ENCODE measurements around the gene TSACC. TPM values are rescaled to one million over a fixed set of nuclear protein-coding genes. Genes with fewer than 3 reads are reported as not detected.

Gene TSACC
- total RNA-seq, 2 donors from 2014 or later: not detected

DNA sequence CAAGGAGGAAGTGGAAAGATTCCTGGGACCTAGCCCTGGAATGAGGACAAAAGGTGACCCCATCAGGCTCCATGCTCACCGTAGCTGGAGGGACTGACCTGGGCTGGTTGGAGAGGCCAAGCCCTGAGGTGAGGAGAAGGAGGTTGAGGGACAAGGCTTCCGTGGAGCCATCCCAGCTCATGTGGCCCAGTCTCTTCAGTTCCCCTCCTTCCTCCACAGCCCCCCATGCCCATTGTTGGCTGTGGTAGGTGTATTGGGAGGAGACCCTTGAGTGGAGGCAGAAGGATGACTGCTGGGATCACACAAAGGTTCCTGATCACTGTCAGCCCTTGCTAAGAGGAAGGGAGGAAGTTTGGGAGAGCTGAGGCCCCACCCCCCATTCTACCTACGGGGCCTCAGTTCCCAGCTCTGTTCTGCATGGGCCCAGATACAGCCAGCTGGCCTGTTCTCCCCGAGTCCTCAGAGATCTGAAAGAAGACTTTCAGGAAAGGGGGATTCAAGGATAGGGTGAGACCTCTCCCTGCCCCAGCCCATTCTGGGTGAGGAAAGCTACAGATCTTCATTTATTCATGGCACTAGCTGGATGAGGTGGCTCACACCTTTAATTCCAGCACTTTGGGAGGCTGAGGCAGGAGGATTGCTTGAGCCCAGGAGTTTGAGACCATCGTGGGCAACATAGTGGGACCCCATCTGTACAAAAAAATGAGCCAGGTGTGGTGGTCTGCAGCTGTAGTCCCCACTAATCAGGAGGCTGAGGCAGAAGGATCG is 48.0 kb downstream of the TSACC start:
- TF ChIP-seq, protein P1, sequence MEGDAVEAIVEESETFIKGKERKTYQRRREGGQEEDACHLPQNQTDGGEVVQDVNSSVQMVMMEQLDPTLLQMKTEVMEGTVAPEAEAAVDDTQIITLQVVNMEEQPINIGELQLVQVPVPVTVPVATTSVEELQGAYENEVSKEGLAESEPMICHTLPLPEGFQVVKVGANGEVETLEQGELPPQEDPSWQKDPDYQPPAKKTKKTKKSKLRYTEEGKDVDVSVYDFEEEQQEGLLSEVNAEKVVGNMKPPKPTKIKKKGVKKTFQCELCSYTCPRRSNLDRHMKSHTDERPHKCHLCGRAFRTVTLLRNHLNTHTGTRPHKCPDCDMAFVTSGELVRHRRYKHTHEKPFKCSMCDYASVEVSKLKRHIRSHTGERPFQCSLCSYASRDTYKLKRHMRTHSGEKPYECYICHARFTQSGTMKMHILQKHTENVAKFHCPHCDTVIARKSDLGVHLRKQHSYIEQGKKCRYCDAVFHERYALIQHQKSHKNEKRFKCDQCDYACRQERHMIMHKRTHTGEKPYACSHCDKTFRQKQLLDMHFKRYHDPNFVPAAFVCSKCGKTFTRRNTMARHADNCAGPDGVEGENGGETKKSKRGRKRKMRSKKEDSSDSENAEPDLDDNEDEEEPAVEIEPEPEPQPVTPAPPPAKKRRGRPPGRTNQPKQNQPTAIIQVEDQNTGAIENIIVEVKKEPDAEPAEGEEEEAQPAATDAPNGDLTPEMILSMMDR (IDR thresholded peaks at IDR 0.05): no peak
- no peak for TF ChIP-seq POLR2A (IDR thresholded peaks at IDR 0.05)
- Histone ChIP-seq H3K27me3 (peaks cover 0 to 10% of the 10 kb centered on the region in 2 donors), H3K9me3 (no peaks in the 10 kb centered on the region), H3K4me3 (no peak overlapping the region), H3K27ac (no peak overlapping the region), H3K36me3 (replicated peaks in 1 of 2; ENCODE audit: insufficient read depth in 1 of 2, low read depth in 2 of 2) (no peaks in the 10 kb centered on the region), H3K4me1 (peaks cover 5% of the 10 kb centered on the region)
- intact Hi-C loops (cut with DNase I): no loop called here
- ATAC-seq (no peak), DNase-seq (no peak)
- 59% methylated on average over 6 of the region's 6 CpGs for WGBS, 2 donors

DNA sequence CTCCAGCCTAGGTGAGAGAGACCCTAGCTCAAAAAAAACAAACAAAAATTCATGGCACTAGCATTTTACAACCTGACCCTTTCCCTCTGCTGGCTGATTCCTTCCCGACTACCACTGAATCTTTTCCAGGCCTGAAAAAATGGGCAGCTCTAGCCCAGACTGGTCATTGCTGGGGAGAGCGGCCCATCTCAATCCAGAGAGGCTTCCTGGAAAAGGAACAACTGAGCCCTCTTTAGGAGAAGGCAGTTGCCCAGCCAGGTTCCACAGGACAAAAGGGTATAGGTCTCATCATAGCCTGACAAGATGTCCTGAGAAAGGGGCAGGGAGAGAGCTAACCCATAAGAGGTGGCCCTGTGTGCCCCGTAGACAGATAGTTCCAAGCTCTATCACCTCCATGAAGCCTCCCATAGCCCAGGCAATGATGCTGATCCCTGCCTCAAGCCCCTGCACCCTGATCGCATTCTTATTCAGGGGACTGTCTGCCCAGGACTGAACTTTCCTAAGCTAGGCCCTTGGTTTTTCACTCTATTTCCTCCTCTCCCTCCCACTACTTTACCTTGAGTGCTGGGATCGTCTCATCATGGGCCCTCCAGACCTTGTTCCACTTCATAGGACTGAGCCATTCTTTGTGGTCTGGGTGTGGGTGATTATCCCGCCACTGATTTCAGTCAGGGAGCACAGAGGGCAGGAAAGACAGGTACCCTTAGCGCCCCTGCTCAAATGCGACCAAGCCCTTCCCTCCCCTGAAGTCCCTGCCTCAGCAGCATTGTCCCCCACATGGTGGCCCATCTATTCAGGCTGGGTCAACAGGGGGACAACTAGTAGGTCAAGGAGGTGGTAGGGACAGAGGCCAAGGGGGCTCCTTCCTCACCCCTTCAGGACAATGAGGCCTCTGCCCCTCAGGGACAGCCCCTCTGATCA is 48.9 kb downstream of the TSACC start:
- no peak for ATAC-seq
- H3K4me3 ChIP-seq: no peak overlapping the region
- TF ChIP-seq, protein P1 (IDR thresholded peaks at IDR 0.05): no peak
- TF ChIP-seq POLR2A (IDR thresholded peaks at IDR 0.05): no peak
- no peaks in the 10 kb centered on the region for H3K9me3 ChIP-seq
- 71 to 72% methylated on average over 8 of the region's 8 CpGs for WGBS, 2 donors
- peaks cover 0 to 10% of the 10 kb centered on the region in 2 donors for H3K27me3 ChIP-seq
- intact Hi-C loops (cut with DNase I): no loop called here
- no peak for DNase-seq
- H3K4me1 ChIP-seq: peaks cover 5% of the 10 kb centered on the region
- H3K27ac ChIP-seq: no peak overlapping the region
- no peaks in the 10 kb centered on the region for H3K36me3 ChIP-seq (replicated peaks in 1 of 2; ENCODE audit: insufficient read depth in 1 of 2, low read depth in 2 of 2)

DNA sequence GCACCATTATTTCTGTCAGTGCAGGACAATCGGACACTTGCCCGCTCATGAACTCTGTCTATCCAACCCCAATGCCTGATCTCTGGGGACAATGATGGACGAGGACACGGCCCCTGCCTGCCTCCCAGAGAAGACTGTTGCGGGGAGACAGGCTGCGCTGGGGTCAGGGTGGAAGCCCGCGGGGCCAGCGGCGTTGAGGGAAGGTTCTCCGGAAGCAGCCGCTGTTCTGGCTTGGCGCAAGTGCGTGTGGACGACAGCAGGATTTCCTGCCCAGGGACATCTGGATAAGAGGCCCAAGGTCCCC is 49.5 kb downstream of the TSACC start:
- intact Hi-C loops (cut with DNase I): no loop called here
- H3K27ac ChIP-seq: no peak overlapping the region
- H3K9me3 ChIP-seq: no peaks in the 10 kb centered on the region
- DNase-seq (no peak), ATAC-seq (no peak)
- peaks cover 5% of the 10 kb centered on the region for H3K4me1 ChIP-seq
- no peak overlapping the region for H3K4me3 ChIP-seq
- H3K27me3 ChIP-seq: peaks cover 0 to 10% of the 10 kb centered on the region in 2 donors
- TF ChIP-seq, protein P1 (IDR thresholded peaks at IDR 0.05): no peak
- no peak for TF ChIP-seq POLR2A (IDR thresholded peaks at IDR 0.05)
- 19 to 41% methylated on average over 6 to 15 of the region's 15 CpGs for WGBS, 2 donors
- H3K36me3 ChIP-seq (replicated peaks in 1 of 2; ENCODE audit: insufficient read depth in 1 of 2, low read depth in 2 of 2): no peaks in the 10 kb centered on the region

DNA sequence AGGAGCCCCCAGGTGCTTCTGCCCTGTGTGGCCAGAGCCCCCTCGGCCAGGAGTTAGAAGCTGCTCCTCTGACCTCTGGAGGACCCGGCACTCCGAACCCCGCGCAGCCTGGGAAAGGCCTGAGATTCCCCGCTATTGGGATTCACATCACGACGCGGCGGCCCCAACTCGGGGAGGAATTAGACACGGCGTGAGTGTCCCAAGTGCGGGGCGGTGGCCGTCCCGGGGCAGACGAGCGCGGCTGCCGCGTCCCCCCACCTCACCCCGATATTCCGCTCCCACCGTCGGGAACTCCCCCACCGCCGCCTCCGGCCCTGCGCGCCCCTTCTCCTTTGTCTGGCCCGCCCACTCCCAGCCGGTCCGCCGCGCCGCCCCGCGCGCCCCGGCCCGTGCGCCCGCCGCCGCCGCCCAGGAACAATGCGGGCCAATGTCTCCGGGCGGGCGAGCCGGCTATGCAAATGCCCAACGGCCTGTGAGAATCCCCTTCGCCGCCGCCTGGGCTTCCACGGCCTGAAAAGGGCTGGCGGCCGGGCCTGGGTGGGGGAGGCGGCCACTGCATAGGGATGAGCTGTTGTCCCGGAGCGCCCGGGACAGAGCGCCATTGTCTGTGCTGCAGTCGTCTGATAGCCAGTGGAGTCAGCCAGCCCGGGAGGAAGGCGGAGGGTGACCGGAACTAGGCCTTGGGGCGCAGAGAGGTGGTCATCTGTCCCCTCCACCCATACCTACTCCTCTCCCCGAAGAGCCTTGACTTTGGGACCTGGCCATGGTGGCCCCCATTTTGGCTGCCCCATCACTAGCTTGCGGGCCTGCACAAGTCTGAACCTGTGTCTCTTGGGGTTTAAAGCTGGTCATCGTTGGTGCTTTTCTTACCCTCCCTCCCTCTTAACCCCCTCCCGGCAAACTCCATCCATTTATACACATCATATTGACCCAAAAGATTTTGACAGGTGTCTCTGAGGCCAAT is 50.1 kb downstream of the TSACC start:
- H3K4me1 ChIP-seq: peaks cover 5% of the 10 kb centered on the region
- no peaks in the 10 kb centered on the region for H3K36me3 ChIP-seq (replicated peaks in 1 of 2; ENCODE audit: insufficient read depth in 1 of 2, low read depth in 2 of 2)
- TF ChIP-seq, protein P1 (IDR thresholded peaks at IDR 0.05): no peak
- intact Hi-C loops (cut with DNase I): no loop called here
- H3K4me3 ChIP-seq: no peak overlapping the region
- no peak for ATAC-seq
- no peak for DNase-seq
- H3K9me3 ChIP-seq: no peaks in the 10 kb centered on the region
- no peak overlapping the region for H3K27ac ChIP-seq
- 19 to 36% methylated on average over 18 to 44 of the region's 73 CpGs for WGBS, 2 donors
- peaks cover 0 to 10% of the 10 kb centered on the region in 2 donors for H3K27me3 ChIP-seq
